HG03442 (cell line): Measurements from ENCODE around the gene SURF1.
"Not testable (repeated sequence)": the region's sequence is repeated elsewhere in the genome, so short reads cannot be mapped to it uniquely, and the experiment has no call there.

Experiments
- ATAC-seq: cut with Tn5 transposase; IDR thresholded peaks from one replicate; pipeline ENCODE4 v1.9.1; 2021; ENCODE audit warnings: mild to moderate bottlenecking, moderate library complexity; ENCODE audit not compliant: unreplicated experiment

SURF1 gene

DNA sequence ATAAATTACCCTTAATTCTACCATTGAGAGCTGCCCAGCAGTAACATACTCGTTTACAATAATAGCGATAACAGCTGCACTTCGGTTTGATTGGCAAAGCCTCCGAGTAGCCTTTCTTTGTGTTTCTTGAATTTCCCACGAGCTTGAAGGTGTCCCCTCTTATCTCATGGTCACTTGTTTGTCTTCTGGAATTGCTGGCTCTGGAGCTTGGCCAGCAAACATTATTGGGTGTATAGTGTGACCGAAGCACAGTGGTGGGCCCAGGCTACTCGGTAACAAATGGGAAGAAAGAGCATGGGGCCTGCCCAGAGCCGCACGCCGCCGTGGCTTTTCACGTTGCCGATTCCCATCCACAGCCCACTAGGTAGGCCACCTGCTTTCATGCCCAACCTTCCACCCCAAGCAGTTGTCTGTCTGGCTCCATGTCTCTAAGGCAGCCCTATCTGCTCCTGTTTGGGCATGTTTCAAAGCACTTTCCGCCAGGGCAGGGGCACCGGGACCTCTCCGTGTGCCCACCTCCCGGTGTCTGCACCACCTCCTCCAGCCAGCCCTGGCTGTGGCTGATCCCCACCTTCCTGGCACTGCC lies 28.5 kb upstream of the SURF1 start:
- ATAC-seq, result no peak

DNA sequence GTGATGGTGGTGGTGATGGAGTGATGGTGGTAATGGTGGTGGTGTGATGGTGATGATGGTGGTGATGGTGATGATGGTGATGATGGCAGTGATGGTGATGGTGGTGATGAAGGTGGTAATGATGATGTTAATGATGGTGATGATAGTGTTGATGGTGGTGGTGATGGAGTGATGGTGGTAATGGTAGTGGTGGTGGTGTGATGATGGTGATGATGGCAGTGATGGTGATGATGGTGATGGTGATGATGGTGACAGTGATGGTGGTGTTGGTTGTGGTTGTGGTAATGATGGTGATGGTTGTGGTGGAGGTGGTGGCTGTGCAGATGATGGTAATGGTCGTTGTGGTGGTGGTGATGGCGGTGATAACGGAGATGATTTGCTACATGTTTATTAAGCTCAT lies 27.2 kb upstream of the SURF1 start:
- ATAC-seq, result no peak

DNA sequence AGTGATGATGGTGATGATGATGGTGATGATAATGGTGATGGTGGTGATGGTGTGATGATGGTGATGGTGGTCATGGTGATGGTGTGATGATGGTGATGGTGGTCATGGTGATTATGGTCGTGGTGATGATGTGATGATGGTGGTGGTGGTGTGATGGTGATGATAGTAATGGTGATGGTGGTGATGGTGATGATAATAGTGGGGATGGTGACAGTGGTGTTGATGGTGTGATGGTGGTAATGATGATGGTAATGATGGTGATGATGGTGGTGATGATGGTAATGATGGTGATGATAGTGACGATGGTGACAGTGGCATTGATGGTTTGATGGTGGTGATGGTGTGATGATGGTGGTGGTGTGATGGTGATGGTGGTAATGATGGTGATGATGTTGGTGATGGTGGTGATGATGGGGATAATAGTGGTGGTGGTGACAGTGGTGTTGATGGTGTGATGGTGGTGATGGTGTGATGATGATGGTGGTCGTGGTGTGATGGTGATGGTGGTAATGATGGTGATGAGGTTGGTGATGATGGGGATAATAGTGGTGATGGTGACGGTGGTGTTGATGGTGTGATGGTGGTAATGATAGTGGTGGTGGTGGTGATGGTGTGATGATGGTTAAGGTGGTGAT lies 26.3 kb upstream of the SURF1 start:
- ATAC-seq, result no peak

DNA sequence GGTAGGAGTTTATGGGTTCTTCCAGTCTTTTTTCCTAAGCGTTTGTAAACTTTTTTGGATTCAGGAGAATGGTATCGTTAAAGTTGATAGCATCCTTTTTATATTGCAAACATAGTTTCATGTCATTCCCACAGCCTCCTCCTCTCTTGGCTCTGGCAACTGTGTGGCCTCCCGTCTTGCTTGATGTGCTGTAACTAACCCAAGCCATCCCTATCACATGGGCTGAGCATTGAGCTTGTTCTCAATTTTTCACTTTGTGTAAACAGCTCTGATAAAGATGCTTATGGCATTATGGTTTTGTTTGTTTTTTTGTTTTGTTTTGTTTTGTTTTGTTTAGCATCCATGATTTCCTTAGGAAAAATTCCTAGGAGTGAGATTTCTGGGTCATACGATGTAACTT lies 24.4 kb upstream of the SURF1 start:
- no peak for ATAC-seq

DNA sequence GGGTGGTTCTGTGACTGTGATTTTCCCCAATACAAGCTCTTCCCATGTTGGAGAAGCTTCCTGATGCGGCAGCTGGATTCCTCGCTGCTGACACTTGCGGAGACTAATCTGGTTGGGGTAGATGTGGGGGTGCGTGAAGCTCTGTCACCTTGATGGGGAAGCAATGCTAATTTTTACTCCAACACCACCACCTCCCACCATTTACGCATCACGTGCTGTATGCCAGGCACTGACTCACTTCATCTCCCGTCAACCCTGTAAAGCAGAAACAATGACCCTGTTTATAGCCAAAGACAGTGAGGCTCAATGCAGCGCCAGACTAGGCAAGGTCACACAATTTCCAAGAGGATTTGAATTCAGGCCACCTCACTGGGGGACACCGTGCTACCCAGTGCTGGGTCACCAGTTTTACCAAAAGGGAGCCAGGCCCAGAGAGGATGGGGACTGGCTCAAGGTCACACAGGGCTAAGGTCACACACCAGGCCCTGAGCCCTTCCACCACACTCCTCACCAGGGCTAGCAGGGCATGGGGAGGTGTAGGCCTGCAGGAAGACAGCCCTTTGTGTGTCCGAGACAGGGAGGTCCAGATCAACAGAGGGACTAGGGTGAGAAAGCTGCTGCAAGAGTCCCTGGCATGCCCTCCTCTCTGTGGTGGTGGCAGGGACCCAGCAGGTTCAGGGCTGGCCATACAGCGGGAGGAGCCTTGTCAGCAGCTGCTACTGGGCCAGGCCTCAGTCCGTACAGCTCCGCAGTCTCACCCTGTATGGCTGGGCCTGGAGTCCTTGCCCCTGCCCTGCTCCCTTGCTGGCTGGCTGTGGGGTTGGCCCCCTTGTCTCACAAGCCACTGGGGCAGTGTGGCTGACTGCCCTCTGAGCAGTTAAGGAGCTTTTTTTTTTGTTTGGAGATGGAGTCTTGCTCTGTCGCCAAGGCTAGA lies 23.1 kb upstream of the SURF1 start:
- ATAC-seq, result no peak

DNA sequence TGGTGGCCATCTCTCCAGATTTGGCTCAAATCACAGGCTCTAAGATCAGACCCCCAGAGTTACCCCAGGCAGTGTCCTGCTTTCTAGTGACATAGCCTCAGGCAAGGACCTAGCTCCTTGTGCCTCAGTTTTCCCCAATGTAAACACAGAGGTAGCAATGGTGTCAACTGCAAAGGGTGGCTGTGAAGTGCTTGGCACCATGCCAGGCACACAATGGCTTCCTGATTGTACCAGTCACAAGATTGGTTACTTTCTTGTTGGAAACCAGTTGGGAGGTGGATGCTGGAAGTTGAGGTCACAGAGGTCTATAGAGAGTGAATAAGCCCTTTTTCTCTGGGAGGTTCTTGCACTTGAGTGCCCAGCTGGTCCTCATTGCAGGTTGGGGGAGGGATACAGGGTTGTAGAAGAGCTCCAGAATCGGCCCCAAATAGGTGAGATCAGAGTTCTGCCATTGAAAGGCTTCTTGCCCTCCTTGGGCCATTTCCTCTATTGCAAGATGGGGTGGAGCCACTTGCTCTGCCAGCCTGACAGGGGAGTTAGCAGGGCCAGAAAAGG lies 22.2 kb upstream of the SURF1 start:
- ATAC-seq, result no peak

DNA sequence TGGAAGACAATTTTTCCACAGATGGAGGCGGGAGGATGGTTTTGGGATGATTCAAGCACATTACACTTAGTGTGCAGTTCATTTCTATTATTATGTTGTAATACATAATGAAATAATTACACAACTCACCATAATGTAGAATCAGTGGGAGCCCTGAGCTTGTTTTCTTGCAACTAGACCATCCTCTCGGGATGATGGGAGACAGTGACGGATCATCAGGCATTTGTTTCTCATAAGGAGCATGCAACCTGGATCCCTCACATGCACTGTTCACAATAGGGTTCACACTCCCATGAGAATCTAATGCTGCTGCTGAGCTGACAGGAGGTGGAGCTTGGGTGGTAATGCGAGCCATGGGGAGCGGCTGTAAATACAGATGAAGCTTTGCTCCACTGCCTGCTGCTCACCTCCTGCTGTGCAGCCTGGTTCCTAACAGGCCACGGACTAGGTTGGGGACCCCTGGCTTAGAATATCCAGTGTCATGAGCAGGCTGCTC lies 21.5 kb upstream of the SURF1 start:
- ATAC-seq, result no peak

DNA sequence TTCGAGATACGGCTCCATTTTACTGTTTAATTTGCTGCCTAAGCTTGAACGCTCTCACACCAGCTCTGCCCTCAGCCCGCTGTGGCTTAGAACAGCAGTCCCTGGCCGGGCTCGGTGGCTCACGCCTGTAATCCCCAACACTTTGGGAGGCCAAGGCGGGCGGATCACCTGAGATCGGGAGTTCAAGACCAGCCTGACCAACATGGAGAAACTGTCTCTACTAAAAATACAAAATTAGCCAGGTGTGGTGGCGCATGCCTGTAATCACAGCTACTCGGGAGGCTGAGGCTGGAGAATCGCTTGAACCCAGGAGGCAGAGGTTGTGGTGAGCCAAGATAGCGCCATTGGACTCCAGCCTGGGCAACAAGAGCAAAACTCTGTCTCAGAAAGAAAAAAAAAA lies 21.0 kb upstream of the SURF1 start:
- not testable (repeated sequence) for ATAC-seq

DNA sequence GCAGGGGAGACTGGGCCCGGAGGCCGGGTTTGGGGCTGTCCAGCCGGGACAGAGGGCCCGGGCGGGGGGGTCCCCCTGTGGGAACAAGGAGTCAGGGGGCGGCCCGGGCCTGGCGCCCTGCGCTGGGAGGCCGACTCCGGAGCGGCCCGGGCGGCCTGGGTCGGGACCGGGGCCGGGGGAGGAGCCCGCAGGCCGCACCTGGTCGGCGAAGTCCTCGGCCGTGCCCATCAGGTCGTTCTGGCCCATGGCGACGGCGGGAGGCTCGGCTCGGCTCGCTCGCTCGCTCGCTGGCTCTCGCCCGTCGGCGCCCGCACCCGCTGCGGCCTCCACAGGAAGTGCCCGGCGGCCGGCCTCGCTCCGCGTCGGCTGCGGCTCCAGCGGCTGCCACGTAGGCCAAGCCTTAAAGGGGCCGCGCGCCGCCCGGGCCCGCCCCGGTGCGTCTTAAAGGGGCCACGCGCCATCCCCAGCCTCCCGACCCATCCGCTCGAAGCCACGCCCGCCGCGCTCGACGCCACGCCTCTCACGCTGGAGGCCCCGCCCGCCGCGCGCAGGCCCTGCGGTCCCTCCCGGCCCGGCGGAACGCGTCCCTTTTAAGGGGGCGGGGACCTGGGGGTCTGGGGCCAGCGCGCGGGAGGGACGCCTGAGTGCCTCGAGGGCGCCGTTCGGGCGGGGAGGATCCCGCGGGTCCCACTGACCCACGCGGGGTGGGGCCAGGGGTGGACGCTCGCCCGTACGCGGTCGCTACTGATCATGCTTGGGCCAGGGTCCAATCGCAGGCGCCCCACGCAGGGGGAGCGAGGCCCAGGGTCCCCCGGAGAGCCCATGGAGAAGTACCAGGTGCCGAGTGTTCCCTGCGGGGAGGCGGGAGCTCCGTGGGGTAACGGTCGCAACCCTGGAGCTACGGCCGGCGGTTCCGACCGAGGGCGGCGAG lies 19.7 kb upstream of the SURF1 start, which contains the start of the genes STKLD1 and SURF4:
Gene STKLD1, plus strand, starts transcription at position 643 of the 931 bp plus-strand sequence. Its CDS starts 108 bp downstream, at position 751.
Gene SURF4, minus strand, starts transcription at position 337 of the 931 bp plus-strand sequence. Its CDS starts 91 bp downstream, at position 246.
- ATAC-seq, result peak; percentile 88

DNA sequence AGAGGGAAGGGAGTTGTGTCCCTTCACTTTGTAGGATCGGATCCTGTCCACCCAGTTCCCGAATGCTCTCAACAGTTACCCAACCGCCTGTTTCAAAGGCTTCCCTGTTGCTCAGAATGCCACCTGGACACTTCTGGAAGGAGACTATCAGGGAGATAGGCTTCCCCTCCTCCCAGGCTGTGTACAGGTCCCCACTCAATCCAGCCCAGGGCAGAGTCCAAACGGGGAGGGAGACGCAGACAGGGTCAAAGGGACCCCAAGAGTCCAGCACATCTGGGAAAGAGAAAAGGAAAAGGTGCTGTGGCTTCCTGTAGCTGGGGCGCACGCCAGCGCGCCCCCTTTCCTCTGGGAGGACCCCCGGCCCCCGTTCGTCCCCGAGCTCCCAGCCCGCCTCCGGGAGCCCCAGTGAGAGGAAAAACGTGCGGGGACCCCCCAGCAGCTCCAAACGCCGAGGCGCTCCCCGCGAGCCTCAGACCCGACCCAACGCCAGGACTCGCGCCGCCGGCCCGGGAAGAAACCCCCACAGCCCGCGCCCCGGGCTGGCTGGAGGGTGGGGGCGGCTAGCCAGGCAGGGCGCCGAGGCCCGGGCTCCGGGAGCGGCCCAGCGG lies 18.9 kb upstream of the SURF1 start:
- peak; percentile 8 for ATAC-seq

DNA sequence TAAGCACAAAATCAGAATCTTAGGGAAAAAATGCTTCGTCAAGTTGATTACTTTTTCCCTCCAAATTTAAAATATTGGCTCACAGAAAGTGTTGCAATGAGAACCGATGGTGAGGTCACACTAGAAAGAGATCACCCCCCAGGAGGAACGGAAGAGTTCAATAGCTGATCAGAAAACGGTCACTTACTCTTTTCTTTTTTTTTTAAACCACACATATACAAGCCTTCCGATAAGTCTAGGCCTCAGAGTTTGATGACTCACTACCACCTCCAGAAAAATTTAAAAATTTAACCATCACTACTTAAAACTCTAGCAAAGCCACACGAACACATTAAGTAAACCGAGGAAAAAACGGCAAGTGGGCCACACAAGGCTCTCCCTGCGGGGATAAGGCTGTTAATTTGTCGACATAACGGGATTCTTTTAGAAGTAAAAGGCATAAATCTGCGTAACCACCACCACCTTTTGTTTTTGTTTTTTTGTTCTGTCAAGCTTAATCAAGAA lies 18.4 kb upstream of the SURF1 start:
- ATAC-seq, result no peak

DNA sequence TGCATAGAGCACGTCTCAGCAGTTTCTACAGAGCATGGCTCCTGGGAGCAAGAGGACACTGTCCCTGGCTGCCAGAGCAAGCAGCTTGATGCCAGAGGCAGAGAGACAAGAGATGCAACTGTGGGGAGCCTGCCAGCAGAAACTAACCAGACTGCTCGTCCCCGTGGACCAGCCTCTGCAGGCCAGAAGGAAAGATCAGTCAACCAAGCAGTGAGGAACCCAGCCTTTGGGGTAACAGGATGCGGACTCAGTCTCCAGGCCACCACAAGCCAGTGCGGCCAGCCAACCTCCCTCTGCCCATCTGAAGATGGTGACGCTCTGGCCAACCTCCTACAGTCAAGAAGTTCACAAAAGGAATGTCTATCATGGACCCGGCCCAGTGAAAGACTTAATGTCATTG lies 15.9 kb upstream of the SURF1 start:
- ATAC-seq, result no peak

DNA sequence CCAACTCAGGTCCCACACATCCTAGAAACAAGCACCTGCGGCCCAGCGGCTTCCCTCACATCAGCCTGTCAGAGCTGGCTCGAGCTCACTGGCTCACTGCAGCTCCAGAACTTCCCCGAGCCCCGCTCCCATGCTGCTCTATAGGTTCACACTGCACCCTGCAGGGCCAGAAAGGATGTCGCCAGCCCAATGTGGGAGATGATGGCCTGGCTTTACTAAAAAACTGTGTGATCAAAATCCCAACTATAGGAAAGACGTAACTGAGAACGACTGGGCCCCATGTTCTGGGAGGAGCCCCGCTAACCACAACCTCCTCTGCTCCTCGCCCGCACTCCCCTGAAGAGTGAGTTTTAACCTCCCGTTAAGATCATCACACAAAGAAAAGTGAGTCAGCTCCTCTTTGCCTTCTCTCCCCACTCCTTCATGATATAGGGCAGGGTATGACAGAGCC lies 15.0 kb upstream of the SURF1 start:
- ATAC-seq, result no peak

DNA sequence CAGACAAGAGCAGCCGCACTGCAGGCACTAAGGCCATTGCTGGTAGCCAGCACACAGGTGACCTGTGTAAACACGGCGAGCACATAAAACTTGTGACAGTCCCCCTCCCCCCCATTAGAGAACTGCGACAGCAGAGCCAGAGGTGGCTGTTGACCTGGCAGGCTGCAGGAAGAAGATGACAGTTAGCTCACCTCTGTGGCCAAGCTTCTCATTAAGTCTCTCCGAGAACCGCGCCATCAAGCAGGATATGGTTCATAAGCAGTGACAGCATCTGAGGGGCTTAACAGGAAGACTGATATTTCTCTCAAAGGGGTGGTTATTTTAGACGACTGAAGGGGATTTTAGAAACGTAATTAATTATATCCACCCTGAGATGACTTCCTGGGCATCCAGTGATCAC lies 14.4 kb upstream of the SURF1 start:
- ATAC-seq, result no peak

DNA sequence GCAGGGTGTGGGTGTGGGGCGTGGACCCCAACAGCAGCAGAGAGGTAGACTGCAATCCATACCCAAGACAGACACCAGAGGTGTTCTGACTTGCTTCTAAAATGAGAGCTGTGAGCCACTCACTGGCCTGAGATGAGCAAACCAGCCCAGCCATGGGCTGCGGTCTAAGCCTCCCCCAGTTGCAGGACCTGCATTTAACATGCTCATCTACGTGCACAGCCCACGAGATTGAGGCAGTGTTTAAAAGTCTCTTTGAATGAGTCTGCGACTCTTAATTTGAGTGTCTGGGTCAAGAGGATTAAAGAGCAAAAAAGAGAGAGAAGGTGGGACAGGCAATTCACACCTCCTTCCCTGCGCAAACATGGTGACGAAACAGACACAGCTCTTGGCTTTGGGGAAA lies 13.6 kb upstream of the SURF1 start:
- ATAC-seq, result no peak

DNA sequence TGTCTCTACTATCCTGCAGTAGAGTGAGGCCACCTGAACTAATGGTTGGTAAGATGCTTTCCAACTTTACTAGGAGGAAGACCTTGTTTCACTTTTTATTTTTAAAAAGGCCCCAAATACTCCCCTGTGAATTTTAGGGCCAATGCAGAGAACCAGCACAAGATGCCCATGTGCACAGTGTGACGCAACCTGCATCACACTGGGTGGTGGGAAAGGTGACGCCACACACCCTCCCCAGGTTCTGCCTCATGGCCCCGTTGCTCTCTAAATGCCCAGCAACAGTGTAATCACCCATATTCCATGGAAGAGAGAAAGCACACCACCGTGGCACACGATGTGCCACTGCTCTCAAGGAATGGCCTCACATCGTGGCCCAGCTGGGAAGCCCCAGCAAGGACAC lies 13.1 kb upstream of the SURF1 start:
- no peak for ATAC-seq

DNA sequence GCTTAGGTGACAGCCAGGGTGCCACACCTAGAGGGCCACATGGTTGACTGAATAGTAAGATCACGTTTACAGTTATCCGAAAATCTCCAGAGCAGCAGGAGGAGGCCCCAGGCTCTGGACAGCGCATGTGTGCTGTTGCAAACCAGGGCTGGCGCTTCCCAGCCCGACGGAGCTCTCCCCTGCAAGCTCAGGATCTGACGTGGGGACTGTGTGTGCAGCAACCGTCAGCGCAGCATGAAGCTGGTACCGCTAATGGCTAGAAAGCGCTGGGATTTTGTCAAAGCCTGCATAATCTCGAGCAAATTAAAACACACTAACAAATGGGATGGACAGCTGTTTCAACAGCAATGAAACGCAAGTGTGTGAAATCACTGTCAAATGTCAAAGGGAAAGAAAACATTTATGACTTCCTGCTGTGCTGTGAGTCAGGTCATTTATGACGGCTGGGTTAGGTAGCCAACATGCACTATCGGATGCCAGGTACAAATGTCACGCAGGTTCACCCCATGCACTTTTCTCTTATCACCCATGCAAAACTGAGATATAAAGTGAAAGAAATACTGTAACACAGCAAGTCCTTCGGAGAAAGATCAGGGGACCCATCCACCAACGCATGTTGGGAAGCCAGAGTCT lies 12.1 kb upstream of the SURF1 start:
- no peak for ATAC-seq

DNA sequence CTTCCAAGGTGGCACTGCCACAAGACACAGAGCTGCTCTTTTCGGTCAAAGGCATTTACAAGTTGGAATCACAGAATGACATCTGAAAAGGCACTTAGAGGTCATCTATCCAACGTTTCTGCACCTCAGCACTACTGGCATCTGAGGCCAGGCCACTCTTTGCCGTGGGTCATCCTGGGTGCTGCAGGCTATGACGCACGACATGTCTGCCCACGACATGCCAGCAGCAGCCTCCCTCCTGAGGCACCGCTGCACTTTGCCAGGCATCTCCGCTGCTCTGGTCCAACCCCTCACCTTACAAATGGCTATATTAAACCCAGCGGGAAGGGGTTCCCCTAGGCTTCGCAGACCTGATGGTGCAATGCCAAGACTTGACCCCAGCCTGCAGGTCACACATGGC lies 11.5 kb upstream of the SURF1 start:
- ATAC-seq, result no peak

DNA sequence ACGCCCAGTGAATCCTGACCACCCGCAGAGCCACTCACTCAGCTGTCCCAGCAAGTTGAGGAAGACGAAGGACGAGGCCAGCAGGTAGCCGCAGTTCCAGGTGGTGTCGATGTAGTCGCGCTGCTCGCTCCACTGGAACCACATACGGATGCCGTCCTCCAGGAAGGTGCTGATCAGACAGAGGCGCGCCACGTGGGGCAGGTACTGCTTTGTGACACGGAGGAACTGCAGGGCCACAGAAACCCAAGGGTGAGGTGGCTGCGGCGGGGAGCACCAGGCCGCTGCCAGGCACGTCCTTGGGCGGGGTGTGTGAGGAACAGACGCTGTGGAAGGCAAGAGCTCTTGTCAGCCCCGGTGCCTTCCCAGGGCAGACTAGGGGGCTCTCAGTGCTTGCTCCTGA lies 10.9 kb upstream of the SURF1 start:
- ATAC-seq, result no peak
